CMK (cell line): ENCODE results near the gene NBDY.
"Not testable (repeated sequence)": the region's sequence is repeated elsewhere in the genome, so short reads cannot be mapped to it uniquely, and the experiment has no call there.

ENCODE experiments used
- DNase-seq: peaks from one replicate; pipeline ENCODE4 v3.0.0-alpha.2; 2010; ENCODE audit warnings: low read depth

Gene NBDY

DNA sequence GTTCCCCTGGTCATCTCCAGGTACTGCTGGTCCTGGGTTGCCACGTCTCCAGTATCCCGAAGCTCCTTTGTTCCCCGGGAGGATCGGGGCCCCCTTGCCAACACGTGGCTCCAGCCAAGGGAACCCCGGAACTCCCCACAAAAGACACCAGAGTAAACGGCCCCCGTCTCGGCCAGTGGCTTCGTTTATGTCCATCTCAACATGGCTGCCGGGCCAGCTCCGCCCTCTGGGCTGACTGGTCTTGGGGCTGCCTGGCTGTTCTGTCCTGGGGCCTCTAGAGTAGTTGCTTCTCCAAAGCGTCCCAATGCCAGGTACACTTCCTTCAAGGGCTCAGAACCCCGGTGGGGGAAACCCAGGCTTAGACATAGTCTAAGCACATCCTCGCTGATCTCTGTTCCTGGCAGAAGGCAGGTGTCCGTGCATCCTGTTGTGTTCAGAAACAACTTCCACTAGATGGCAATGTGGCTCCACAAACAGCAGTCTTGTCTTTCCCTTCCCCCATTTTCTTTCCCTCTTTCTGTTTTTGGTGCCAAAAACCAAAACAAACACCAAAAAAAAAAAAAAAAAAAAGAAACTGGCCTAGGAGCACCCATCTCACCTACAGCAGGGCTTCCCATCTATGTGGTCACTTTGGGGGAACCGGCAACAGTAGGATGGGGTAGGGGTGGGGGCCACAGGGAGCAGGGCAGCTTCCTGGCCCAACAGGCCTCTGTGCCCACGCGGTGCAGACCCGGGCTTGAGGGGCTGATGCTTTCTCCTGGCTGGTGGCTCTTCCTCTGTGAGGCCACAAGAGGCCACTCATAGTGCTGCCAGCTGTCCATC lies 35.3 kb downstream of the NBDY start:
- DNase-seq: peak; percentile 53

DNA sequence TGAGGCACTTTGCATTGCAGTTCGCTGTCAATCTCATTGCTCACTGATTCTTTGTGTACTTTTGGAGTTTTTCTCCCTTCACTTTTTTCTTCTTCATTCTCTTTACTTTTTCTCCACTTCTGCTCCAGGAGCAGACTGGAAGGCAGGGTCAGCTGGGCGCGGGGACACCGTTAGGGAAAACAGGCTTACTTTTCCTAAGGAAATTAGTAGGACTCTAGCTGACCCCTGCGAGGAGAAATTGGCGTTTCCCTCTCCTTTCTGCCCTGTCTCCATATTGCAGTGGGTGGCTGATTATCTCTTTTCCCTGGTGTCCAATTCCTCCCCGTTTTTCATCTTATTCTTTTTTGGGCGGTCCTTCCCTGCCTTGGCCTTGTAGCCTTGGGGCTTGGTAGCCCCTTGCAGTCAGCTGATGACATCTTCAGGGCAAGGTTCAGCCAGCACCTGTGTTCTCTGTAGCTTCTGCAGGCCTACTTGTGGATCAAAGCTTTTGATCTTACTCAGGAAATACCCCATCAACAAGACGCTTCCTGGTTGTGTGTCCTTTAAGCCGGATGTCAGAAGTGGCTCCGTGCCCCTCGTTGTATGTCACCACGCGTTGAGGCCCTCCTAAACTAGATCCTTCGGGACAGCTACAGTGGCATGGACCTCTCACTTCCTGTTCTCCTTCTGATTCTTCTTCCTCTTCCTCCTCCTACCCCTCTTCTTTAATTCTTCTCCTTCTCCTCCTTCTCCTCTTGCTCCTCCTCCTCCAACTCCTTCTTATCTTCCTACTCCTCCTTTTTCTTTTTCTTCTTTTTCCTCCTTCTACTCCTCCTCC lies 36.1 kb downstream of the NBDY start:
- peak; percentile 36 for DNase-seq

DNA sequence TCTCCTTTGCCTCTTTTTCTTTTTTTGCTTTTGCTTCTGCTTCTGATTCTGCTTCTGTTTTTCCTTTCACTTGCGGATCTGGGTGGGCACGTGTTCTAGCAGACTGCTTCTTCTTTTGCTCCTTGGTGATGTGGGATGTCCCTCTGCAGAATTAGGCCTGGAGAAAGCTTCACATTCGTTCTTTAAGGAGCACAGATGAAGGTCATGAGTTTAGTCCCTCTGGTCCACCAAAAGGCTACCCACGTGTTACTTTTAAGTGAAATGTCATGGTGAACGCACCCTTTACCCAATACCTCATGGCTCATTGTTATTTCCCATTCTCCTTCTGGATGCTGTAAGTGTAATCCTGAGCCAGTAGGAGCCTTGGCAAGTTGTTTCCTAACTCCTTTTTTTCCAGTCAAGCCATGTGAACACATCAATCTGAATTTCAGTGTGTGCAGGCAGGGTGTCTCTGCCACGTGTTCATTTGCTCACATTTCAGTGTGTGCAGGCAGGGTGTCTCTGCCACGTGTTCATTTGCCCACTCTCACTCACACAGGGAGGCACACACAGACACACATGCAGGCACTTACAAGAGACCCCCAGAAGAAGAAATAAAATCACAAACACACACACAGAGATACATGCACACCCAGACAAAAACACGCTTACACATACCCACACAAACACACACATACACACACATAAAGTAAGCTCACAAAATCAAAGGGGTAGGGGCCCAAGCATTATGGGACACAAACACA lies 36.9 kb downstream of the NBDY start:
- no peak for DNase-seq

DNA sequence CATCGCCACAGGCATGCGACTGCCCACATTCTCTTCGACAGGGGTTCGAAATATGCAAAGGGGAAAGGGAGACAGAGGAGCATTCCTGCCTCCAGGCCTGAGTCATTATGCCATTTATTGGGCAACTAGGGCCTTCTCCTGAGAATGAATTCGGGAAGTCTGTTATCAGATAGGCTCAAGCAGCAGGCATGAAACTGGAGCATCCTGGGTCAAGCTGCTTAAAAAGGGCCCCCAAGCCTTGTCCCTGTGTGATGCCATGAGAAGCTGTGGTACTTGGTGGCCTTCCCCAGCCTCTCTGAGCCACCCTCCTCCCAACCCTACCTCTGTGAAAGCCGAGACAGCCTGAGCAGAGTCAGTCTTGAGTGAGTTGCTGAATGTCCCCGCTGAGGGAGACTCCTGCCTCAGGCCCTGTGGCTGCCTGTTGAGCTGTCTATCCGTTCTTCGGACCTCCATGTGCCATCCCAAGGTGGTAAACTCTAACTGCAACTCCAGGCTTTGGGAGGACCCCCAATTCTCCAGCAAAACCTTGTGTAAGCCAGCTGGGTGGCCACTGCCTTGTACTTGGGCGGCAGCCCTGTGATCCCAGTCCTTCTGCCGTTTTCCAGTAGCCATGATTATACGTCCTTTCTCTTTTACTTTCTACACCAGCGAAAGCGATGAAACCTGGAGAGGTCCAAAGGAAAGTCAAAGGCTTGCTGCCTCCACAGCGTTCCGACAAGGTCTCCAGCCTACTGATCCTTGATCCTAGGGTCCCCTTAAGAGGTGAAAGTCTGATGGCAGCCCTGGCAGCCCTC lies 37.7 kb downstream of the NBDY start:
- DNase-seq: no peak

DNA sequence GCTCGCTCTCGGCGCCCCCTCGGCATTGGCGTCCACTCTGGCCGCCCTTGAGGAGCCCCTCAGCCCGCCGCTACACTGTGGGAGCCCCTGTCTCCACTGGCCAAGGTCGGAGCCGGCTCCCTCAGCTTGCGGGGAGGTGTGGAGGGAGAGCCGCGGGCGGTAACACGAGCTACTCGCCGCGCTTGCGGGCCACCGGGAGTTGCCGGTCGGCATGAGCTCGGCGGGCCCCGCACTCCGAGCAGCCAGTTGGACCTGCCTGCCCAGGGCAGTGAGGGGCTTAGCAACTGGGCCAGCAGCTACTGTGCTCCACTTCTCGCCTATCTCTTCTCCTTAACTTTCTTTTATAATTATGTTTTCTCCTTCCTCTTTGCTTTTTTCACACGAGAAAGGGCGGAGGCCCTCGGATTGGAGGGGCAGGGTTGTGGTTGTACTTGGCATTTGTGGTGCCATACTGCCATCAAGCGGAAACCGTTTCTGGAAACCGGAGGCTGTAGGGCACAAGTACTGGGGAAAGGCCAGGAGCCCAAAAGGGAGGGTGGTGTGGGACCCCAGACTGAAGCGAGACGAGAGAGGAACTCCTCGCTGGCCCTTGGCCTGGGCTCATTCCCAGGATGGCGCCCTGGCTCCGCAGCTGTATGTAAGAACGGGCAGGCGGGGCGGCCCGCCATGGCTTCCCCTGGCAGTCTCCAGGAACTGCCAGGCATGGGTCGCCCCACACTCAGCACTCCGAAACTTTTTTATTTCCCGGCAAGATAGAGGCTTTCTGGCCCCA lies 38.5 kb downstream of the NBDY start:
- not testable (repeated sequence) for DNase-seq

DNA sequence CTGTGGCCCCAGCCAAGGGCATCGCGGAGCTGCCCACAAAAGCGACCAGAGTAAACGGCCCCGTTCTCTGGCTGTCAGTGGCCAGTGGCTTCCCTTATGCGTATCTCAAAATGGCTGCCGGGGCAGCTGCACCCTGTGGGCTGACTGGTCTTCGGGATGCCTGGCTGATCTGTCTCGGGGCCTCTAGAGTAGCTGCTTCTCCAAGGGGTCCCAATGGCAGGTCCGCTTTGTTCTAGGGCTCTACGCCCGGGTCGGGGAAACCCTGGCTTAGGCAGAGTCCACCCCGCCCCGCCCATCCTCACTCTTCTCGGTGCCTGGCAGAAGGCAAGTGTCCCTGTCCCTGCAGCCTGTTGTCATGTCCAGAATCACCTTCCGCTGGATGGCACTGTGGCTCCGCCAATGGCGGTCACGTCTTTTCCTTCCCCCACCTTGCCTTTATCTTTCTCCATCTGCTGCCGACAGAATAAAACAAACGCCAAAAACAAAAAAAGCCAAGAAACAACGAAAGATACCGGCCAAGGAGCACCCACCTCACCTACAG lies 39.1 kb downstream of the NBDY start:
- not testable (repeated sequence) for DNase-seq

DNA sequence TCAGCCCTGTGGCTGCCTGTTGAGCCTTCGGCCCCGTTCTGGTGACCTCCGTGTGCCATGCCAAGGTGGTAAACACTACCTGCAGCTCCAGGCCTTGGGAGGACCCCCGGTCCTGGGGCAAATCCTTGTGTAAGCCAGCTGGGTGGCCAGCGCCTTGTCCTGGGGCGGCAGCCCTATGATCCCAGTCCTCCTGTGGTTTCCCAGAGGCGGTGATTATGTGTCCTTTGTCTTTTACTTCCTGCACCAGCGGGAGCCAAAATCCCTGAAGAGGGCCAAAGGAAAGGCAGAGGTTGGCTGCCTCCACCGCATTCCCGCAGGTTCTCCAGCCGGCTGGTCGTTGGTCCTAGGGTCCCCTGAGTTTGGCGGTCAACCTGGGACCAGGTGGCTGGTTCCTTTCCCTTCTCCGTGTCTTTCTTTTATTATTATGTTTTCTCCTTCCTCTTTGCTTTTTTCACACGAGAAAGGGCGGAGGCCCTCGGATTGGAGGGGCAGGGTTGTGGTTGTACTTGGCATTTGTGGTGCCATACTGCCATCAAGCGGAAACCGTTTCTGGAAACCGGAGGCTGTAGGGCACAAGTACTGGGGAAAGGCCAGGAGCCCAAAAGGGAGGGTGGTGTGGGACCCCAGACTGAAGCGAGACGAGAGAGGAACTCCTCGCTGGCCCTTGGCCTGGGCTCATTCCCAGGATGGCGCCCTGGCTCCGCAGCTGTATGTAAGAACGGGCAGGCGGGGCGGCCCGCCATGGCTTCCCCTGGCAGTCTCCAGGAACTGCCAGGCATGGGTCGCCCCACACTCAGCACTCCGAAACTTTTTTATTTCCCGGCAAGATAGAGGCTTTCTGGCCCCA lies 43.9 kb downstream of the NBDY start:
- DNase-seq: not testable (repeated sequence)

DNA sequence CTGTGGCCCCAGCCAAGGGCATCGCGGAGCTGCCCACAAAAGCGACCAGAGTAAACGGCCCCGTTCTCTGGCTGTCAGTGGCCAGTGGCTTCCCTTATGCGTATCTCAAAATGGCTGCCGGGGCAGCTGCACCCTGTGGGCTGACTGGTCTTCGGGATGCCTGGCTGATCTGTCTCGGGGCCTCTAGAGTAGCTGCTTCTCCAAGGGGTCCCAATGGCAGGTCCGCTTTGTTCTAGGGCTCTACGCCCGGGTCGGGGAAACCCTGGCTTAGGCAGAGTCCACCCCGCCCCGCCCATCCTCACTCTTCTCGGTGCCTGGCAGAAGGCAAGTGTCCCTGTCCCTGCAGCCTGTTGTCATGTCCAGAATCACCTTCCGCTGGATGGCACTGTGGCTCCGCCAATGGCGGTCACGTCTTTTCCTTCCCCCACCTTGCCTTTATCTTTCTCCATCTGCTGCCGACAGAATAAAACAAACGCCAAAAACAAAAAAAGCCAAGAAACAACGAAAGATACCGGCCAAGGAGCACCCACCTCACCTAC lies 44.5 kb downstream of the NBDY start:
- DNase-seq: not testable (repeated sequence)

DNA sequence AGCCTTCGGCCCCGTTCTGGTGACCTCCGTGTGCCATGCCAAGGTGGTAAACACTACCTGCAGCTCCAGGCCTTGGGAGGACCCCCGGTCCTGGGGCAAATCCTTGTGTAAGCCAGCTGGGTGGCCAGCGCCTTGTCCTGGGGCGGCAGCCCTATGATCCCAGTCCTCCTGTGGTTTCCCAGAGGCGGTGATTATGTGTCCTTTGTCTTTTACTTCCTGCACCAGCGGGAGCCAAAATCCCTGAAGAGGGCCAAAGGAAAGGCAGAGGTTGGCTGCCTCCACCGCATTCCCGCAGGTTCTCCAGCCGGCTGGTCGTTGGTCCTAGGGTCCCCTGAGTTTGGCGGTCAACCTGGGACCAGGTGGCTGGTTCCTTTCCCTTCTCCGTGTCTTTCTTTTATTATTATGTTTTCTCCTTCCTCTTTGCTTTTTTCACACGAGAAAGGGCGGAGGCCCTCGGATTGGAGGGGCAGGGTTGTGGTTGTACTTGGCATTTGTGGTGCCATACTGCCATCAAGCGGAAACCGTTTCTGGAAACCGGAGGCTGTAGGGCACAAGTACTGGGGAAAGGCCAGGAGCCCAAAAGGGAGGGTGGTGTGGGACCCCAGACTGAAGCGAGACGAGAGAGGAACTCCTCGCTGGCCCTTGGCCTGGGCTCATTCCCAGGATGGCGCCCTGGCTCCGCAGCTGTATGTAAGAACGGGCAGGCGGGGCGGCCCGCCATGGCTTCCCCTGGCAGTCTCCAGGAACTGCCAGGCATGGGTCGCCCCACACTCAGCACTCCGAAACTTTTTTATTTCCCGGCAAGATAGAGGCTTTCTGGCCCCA lies 49.3 kb downstream of the NBDY start:
- not testable (repeated sequence) for DNase-seq

DNA sequence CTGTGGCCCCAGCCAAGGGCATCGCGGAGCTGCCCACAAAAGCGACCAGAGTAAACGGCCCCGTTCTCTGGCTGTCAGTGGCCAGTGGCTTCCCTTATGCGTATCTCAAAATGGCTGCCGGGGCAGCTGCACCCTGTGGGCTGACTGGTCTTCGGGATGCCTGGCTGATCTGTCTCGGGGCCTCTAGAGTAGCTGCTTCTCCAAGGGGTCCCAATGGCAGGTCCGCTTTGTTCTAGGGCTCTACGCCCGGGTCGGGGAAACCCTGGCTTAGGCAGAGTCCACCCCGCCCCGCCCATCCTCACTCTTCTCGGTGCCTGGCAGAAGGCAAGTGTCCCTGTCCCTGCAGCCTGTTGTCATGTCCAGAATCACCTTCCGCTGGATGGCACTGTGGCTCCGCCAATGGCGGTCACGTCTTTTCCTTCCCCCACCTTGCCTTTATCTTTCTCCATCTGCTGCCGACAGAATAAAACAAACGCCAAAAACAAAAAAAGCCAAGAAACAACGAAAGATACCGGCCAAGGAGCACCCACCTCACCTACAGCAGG lies 50.0 kb downstream of the NBDY start:
- DNase-seq: not testable (repeated sequence)

DNA sequence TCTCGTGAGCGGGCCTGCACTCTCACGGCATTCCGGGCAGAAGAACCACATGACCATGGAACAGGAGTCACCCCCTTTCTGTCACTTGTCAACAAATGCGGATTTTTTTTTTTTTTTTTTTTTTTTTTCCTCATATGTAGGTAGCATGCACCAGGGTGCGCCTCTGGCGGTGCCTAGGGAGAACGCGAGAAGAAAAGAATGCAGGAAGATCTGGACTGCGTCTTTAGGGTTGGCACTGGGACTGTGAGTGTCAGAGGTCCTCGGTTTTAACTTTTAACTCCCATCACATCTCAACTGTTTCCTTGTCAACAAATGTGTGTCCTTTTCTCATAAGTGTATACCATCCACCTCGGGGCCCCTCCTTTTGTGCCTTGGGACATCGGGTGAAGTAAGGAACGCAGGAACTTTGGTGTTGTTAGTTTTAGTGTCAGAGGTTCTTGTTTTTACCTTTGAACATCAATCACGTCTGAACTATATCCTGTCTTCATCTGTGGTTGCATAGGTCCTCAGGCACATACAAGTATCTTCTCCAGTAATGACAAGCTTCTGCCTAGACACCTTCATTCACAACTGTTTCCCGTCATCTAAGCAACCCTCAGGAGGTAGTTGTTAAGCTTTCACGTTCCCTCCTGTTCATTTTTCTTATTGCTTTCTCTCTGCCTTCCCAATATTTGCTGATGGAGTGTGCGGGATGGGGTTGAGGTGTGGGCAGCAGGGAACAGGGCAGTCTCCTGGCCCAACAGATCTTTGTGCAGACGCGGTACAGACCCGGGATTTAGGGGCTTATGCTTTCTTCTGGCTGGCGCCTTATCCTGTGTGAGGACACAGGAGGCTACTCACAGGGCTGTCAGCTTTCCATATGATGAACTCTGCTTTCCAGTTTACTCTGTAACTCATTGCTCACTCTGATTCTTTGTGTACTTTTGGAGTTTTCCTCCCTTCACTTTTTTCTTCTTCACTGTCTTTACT lies 51.9 kb downstream of the NBDY start:
- DNase-seq: not testable (repeated sequence)

DNA sequence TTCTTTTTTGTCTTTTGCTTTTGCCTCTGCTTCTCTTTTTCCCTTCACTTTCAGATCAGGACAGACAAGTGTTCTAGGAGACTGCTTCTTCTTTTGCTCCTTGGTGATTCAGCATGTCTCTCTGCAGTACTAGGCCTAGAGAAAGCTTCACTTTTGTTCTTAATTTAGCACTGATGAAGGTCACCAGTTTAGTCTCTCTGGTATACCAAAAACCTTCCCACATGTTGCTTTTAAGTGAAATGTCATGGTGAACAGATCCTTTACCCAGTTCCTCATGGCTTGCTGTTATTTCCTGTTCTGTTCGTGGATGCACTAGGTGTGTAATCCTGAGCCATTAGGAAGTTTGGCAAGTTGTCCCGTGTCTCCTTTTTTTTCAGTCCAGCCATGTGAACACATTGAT lies 53.3 kb downstream of the NBDY start:
- DNase-seq: no peak

DNA sequence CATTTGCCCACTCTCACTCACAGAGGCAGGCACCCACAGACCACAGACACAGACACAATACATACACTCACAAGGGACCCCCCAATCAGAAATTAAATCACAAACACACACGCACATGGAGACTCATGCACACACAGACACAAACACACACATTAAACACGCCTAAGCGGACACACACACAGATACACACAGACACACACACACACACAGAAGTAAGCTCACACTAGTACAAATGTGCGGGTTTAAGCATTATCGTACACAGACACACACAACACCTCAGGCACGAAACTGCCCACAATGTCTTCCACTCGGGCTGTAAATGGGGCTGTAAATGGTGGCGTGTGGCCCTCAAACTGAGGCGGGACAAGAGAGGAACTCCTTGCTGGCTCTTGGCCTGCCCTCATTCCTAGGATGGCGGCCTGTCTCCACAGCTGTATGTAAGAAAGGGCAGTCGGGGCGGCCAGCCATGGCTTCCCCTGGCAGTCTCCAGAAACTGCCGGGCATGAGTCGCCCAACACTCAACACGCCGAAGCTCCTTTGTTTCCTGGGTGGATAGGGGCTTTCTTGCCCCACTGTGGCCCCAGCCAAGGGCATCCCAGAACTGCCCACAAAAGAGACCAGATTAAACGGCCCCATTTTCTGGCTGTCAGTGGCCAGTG lies 53.9 kb downstream of the NBDY start:
- no peak for DNase-seq

DNA sequence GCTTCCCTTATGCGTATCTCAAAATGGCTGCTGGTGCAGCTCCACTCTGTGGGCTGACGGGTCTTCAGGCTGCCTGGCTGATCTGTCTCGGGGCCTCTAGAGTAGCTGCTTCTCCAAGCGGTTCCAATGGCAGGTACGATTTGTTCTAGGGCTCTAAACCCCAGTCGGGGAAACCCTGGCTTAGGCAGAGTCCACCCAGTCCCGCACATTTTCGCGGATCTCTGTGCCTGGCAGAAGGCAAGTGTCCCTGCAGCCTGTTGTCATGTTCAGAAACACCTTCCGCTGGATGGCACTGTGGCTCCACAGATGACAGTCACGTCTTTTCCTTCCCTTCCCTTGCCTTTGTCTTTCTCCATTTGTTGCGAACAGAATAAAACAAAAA lies 54.4 kb downstream of the NBDY start:
- DNase-seq: no peak

DNA sequence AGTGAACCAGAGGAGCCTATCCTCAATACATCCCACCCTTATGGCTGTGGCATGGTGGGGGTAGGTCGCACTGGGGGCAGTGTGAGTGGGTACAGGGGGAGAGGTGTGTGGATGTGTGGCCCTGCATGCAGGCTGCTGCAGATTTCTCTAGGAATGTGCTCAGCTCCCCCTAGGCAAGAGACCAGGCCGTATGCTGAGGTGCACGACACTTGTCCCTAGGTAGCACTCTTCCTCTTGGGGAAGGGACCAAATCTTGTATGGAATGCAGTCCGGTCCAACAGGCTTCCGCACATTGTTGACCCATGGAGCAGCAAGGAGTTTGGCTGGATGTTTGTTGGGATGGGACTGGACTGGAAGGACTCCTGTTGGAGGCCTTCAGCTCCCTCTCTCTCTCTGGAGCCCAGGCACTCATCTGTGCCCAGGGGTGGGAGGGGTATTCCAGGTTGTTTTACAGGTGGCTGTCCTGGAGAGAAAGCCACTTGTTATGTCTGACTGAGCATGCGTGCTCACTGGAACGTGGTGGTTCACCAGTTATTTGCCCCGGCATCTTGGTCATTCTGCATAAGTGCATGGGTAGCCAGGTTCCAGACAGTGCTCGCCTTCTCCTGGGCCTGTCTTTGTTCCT lies 55.1 kb downstream of the NBDY start:
- DNase-seq: no peak

DNA sequence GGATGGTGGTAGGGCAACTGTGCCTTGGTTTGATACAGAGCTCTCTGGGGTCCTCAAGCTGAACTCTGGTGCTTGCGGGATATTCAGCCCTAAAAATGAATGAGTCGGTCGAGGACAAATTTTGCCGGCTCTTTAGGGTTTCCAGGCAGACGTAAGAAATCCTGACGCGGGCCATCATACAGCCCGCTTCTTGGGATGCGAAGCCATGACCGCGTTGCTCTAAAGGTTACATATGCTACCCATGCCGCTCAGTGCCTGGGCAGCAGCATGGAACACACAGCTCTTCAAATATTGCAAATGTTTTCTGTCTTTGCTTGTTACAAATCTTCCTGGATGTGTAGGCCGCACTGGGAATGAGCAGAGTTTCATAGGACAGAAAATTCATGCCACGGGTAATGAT lies 55.6 kb downstream of the NBDY start:
- no peak for DNase-seq
